ENCODE results near the gene CCDC146.

DNA sequence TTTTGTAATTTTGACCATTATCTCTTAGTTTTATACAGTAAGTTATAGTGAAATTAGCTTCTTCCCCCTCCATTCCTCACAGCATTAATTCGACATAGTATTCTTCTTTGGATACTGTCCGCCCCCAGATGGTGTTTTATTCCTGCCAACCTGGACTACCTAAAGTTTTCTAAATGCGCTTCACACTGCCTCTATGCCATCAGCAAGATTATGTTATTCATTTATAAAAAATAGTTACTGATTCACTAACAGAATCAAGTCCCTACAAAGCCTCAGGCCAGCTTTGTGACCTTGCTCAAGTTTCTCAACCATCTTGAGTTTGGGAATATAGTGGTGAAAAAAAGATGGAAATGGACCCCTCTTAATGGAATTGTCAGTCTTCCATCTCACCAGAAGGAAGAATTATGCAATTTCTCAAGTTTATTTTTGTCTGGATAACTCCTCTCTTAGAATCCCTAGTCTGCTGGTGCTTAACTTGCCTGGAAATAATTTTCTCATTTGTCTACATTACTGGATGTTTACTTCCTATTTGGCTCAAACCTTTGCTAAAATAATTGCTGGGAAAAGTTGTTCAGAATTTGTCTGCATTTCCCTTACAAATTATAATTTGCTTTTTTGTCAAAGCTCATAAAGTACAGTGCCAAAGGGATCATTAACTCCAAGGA, 93.9 kb downstream of the CCDC146 start:
- TF ChIP-seq, protein P1, sequence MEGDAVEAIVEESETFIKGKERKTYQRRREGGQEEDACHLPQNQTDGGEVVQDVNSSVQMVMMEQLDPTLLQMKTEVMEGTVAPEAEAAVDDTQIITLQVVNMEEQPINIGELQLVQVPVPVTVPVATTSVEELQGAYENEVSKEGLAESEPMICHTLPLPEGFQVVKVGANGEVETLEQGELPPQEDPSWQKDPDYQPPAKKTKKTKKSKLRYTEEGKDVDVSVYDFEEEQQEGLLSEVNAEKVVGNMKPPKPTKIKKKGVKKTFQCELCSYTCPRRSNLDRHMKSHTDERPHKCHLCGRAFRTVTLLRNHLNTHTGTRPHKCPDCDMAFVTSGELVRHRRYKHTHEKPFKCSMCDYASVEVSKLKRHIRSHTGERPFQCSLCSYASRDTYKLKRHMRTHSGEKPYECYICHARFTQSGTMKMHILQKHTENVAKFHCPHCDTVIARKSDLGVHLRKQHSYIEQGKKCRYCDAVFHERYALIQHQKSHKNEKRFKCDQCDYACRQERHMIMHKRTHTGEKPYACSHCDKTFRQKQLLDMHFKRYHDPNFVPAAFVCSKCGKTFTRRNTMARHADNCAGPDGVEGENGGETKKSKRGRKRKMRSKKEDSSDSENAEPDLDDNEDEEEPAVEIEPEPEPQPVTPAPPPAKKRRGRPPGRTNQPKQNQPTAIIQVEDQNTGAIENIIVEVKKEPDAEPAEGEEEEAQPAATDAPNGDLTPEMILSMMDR (IDR thresholded peaks at IDR 0.05; ENCODE audit: low read depth, low read length), result no peak
- no peak for TF ChIP-seq POLR2A (IDR thresholded peaks at IDR 0.05; ENCODE audit: extremely low read depth, insufficient read length)
